Measurements from ENCODE around the gene XPO6.

XPO6 gene

DNA sequence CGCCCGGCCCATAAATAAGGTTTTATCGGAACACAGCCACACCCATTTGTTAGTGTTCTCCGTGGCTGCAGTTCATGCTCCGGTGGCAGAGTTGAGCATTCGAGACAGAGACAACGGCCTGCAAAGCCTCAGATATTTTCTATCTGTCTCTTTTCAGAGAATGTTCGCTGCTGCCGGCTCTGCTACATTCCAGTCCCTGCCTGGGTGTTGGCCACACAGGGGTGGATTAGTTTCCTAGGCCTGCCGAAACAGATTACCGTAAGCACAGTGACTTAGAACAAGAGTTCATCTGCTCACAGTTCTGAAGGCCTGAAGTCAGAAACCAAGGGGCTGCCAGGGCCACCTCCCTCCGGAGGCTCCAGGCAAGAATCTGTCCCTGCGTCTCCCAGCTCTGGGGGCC, 129.1 kb downstream of the XPO6 start:
- TF ChIP-seq CTCF (IDR thresholded peaks at IDR 0.05) (no peak), ZFX (IDR thresholded peaks at IDR 0.05; ENCODE audit: borderline replicate concordance) (no peak)
- H3K27ac ChIP-seq: no peak overlapping the region

DNA sequence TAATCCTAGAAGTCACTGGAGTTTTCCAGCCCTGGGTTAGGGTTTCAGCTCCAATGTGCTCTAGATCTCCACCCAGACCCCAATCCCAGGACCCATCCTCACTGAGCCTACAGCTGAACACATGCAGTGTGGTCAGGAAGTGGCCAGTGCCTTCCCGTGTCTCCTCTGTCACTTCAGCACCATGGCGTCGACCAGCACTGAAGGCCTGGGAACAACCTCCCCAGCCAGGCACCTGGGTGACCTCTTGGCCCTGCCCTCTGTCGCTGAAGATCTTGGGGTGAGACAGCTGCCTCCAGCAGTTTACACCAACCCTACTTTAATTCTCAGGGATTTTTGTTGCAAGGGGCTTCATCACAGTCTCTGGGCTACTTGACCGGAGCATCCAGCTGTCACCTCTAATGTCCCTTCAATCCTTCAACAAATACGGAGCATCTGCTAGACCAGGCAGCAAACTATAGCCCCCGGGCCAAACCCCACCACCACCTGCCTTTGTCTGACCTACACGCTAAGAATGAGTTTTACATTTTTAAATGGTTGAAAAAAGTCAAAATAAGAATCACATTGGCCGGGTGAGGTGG, 130.3 kb downstream of the XPO6 start:
- TF ChIP-seq ZFX (IDR thresholded peaks at IDR 0.05; ENCODE audit: borderline replicate concordance) (no peak), CTCF (IDR thresholded peaks at IDR 0.05) (no peak)
- H3K27ac ChIP-seq: no peak overlapping the region

- no peak for TF ChIP-seq CTCF (IDR thresholded peaks at IDR 0.05)
- no peak for TF ChIP-seq ZFX (IDR thresholded peaks at IDR 0.05; ENCODE audit: borderline replicate concordance)
- H3K27ac ChIP-seq: no peak overlapping the region
These were observed 133.5 kb downstream of the XPO6 start for GRCh38 chr16:28078261-28078660.

DNA sequence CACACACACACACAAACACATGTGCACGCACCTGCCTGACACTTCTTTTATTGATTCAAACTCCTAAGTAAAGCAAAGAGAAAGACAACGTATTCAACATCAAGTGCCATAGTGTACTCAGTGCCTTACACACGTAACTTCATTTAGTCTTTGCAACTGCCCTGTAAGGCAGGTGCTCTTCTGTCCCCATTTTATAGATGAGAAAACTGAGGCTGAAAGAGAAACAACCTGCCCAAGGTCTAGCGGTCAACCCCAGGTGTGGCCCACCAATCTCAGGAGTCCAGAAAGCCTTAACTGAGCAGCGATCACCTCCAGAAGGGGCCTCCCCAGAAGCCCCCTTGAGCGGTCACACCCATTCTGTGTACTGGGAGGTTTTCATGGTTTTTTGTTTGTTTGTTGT, 137.9 kb downstream of the XPO6 start:
- no peak overlapping the region for H3K27ac ChIP-seq
- TF ChIP-seq CTCF (IDR thresholded peaks at IDR 0.05) (no peak), ZFX (IDR thresholded peaks at IDR 0.05; ENCODE audit: borderline replicate concordance) (no peak)

DNA sequence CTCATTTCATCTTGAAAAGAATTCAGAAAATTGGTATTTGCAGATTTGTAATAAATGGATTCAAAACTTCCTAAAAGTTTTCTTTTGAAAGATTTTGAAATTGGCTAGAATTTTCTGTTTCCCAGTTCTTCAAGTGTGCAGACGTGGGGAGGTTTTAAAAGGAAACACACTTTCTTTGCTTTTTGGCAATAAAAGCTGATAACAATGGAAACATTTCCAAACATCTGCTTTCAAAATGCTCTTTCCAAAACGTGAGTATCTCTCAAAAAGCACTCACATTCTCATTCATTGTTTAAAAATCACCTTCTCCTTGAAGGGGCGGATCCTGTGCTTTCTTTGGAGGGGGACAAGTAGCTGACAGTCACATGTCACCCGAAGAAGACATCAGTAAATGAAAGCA, 139.7 kb downstream of the XPO6 start:
- H3K27ac ChIP-seq: no peak overlapping the region
- TF ChIP-seq ZFX (IDR thresholded peaks at IDR 0.05; ENCODE audit: borderline replicate concordance) (no peak), CTCF (IDR thresholded peaks at IDR 0.05) (no peak)

DNA sequence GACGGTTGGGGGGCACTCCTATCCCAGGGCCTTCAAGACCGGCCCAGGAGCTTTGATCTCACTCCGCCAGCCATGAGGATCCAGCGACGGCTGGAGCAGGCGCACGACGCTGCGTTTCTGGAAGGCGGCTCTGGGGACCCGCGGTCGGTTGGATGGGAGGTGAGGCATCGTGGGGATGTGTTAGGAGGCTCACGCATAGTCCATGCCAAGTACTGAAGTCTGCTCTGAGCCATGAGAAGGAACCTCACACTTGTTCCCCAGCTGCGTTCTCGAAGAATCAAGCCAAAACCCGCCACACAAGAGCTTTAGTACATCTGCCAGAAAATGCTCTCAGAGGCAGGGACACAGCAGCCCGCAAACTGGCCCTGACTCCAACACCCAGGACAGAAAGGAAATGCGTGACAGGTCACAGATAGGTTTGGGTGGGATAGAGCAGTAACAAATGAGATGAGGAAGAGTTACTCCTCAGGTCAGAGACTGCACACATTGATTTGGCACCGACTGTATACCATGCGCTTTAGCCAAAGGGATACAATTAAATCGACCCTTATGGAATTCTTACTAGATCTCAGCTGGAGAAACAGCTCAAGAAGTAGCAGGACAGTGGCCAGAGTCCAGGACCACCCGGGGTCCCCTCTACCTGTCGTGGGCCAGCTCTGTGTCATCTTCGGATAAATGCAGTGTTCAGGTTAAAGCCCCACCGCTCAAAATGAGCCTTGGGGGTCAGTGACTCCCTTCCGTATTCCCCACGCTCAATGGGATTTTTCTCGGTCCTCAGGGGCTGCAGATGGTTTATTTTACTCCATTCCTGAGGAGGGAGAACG, 141.6 kb downstream of the XPO6 start:
- no peak overlapping the region for H3K27ac ChIP-seq
- TF ChIP-seq ZFX (IDR thresholded peaks at IDR 0.05; ENCODE audit: borderline replicate concordance) (no peak), CTCF (IDR thresholded peaks at IDR 0.05) (no peak)

- no peak for TF ChIP-seq CTCF (IDR thresholded peaks at IDR 0.05)
- TF ChIP-seq ZFX (IDR thresholded peaks at IDR 0.05; ENCODE audit: borderline replicate concordance): no peak
- no peak overlapping the region for H3K27ac ChIP-seq
These were observed 142.8 kb downstream of the XPO6 start for GRCh38 chr16:28068976-28069375.

All from 22Rv1 (cell line).